ENCODE results near the gene GBF1.

DNA sequence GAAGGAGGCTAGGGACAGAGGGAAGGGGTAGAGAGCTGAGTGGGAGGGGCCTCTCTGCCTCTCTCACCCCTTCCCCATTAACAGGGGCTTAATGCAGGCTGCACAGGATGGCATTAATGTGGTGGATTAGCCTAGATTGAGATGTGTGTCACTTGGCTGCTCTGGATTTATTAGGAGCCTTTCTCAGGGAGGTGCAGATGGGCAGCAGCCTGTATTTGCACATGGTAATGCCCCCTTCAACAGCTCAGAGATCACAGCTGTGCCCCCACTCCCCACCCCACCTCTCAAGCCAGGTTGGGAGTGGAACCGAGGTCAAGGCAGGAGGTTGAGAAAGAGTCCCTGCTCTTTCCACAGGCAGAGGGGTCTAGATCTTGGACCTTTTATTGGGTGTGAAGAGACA lies 11.3 kb upstream of the GBF1 start:
- TF ChIP-seq, protein P1, sequence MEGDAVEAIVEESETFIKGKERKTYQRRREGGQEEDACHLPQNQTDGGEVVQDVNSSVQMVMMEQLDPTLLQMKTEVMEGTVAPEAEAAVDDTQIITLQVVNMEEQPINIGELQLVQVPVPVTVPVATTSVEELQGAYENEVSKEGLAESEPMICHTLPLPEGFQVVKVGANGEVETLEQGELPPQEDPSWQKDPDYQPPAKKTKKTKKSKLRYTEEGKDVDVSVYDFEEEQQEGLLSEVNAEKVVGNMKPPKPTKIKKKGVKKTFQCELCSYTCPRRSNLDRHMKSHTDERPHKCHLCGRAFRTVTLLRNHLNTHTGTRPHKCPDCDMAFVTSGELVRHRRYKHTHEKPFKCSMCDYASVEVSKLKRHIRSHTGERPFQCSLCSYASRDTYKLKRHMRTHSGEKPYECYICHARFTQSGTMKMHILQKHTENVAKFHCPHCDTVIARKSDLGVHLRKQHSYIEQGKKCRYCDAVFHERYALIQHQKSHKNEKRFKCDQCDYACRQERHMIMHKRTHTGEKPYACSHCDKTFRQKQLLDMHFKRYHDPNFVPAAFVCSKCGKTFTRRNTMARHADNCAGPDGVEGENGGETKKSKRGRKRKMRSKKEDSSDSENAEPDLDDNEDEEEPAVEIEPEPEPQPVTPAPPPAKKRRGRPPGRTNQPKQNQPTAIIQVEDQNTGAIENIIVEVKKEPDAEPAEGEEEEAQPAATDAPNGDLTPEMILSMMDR (IDR thresholded peaks at IDR 0.05; ENCODE audit: borderline replicate concordance, extremely low read depth, low read length, poor library complexity, severe bottlenecking), result no peak
- no peak for TF ChIP-seq EZH2 (IDR thresholded peaks at IDR 0.05; ENCODE audit: borderline replicate concordance, low read depth, low read length, severe bottlenecking)
